CD14-positive monocyte (primary cell): Measurements from ENCODE around the gene SPIRE1. TPM values are rescaled to one million over a fixed set of nuclear protein-coding genes. Genes with fewer than 3 reads are reported as not detected.

ENCODE experiments used
- DNase-seq, 3 donors: peaks; one replicate each; pipeline ENCODE4 v3.0.0-alpha.2; 2011 to 2022
- H2AFZ ChIP-seq: 2 replicates; pipeline ENCODE4 v1.6.0; 2012; ENCODE audit warnings: mild to moderate bottlenecking, low read depth, low read length, inconsistent platforms; ENCODE audit not compliant: insufficient read depth, poor library complexity, severe bottlenecking
- H3K27ac ChIP-seq, 2 donors: 1 replicate in 1 of 2; 2 replicates in 1 of 2; pipeline ENCODE4 v1.5.1; 2012 to 2013; ENCODE audit warnings: low read length in 2 of 2, control low read depth in 1 of 2, inconsistent platforms in 1 of 2, low read depth in 1 of 2, mild to moderate bottlenecking in 1 of 2
- H3K27me3 ChIP-seq, 2 donors: one replicate each; pipeline versions ENCODE4 v1.6.0 to v1.6.1; 2011 to 2013; ENCODE audit warnings: low read length in 2 of 2; ENCODE audit not compliant: control insufficient read depth in 2 of 2, insufficient read depth in 2 of 2
- H3K36me3 ChIP-seq, 2 donors: replicated peaks in 1 of 2; 1 replicate in 1 of 2; 2 replicates in 1 of 2; pipeline versions ENCODE4 v1.5.1 to v1.6.1; 2012 to 2013; ENCODE audit warnings: low read length in 2 of 2, control low read depth in 1 of 2, inconsistent platforms in 1 of 2, mild to moderate bottlenecking in 1 of 2; ENCODE audit not compliant: insufficient read depth in 2 of 2, control insufficient read depth in 1 of 2
- H3K4me1 ChIP-seq, 2 donors: 1 replicate in 1 of 2; 2 replicates in 1 of 2; pipeline versions ENCODE4 v1.5.1 to v1.6.1; 2012 to 2013; ENCODE audit warnings: low read length in 2 of 2, control low read depth in 1 of 2, inconsistent platforms in 1 of 2, mild to moderate bottlenecking in 1 of 2, moderate library complexity in 1 of 2; ENCODE audit not compliant: insufficient read depth in 2 of 2, control insufficient read depth in 1 of 2
- H3K4me2 ChIP-seq: replicated peaks from 2 replicates; pipeline ENCODE3; 2012; ENCODE audit warnings: low read length, moderate library complexity, mild to moderate bottlenecking; ENCODE audit not compliant: poor library complexity, severe bottlenecking; ENCODE audit errors: extremely low read depth
- H3K4me3 ChIP-seq, 3 experiments: fragments of 200-600 bp in 1 of 3; sonication (generic) in 1 of 3; replicated peaks in 1 of 3; 1 replicate in 2 of 3; 2 replicates in 1 of 3; pipeline ENCODE4 v1.5.1; 2011 to 2013; ENCODE audit warnings: low read length in 3 of 3, mild to moderate bottlenecking in 3 of 3, control low read depth in 2 of 3, low read depth in 2 of 3, inconsistent platforms in 1 of 3, moderate library complexity in 1 of 3
- H3K79me2 ChIP-seq: 2 replicates; pipeline ENCODE4 v1.6.0; 2012; ENCODE audit warnings: mild to moderate bottlenecking, control low read depth, inconsistent platforms, low read length, moderate library complexity; ENCODE audit not compliant: insufficient read depth
- H3K9ac ChIP-seq: 2 replicates; pipeline ENCODE4 v1.6.0; 2017; ENCODE audit warnings: low read length, mild to moderate bottlenecking; ENCODE audit not compliant: insufficient read depth, poor library complexity, severe bottlenecking
- H3K9me3 ChIP-seq, 2 donors: replicated peaks in 1 of 2; 1 replicate in 1 of 2; 2 replicates in 1 of 2; pipeline versions ENCODE4 v1.5.1 to v1.6.1; 2012 to 2013; ENCODE audit warnings: low read length in 2 of 2, control low read depth in 1 of 2; ENCODE audit not compliant: control insufficient read depth in 1 of 2, insufficient read depth in 1 of 2
- H4K20me1 ChIP-seq: 2 replicates; pipeline ENCODE4 v1.6.0; 2012; ENCODE audit warnings: mild to moderate bottlenecking, low read length, control low read depth, moderate library complexity; ENCODE audit not compliant: insufficient read depth
- H3K27ac Mint-ChIP-seq, 7 donors: one replicate each; pipeline ENCODE4 v1.8.0; 2020; ENCODE audit warnings: mild to moderate bottlenecking in 7 of 7, mixed read lengths in 7 of 7, moderate library complexity in 6 of 7, inconsistent platforms in 2 of 7
- H3K27me3 Mint-ChIP-seq, 3 donors: one replicate each; pipeline ENCODE4 v1.8.0; 2021 to 2022; ENCODE audit warnings: low read depth in 3 of 3, mild to moderate bottlenecking in 3 of 3, mixed read lengths in 3 of 3, moderate library complexity in 3 of 3, inconsistent platforms in 1 of 3
- H3K36me3 Mint-ChIP-seq, 2 donors: one replicate each; pipeline ENCODE4 v1.8.0; 2020; ENCODE audit warnings: mixed read lengths in 2 of 2, inconsistent platforms in 1 of 2, mild to moderate bottlenecking in 1 of 2
- H3K4me1 Mint-ChIP-seq: one replicate; pipeline ENCODE4 v1.8.0; 2020; ENCODE audit warnings: mild to moderate bottlenecking, mixed read lengths
- H3K4me3 Mint-ChIP-seq, 2 donors: one replicate each; pipeline ENCODE4 v1.8.0; 2020; ENCODE audit warnings: mild to moderate bottlenecking in 2 of 2, mixed read lengths in 2 of 2, moderate library complexity in 1 of 2
- H3K9me3 Mint-ChIP-seq, 7 donors: one replicate each; pipeline ENCODE4 v1.8.0; 2020 to 2022; ENCODE audit warnings: mixed read lengths in 7 of 7, mild to moderate bottlenecking in 6 of 7, moderate library complexity in 6 of 7, inconsistent platforms in 2 of 7
- CTCF ChIP-seq: fragments of 200-600 bp; IDR thresholded peaks from one replicate; pipeline ENCODE4 v1.8.0; 2022; ENCODE audit warnings: antibody characterized with exemption, mild to moderate bottlenecking
- WGBS: methylation state at CpG from one replicate; pipeline ENCODE4 v1.1.5; 2013; ENCODE audit warnings: missing lambda C conversion rate; ENCODE audit not compliant: insufficient coverage; 5-methylcytosine and 5-hydroxymethylcytosine counted together
- intact Hi-C, 2 donors: fragments of 100-400 bp; cut with micrococcal nuclease; formaldehyde crosslinking; loops; one replicate each; pipeline versions ENCODE4 v1.15.0 to v1.15.1; 2023
- polyA plus RNA-seq, 3 donors: library from polyadenylated mRNA; depleted of rRNA in 1 of 3; unstranded in 2 of 3; stranded (reverse) in 1 of 3; fragments of 300-500 nt in 2 of 3; fragments of >200 nt in 1 of 3; fragmentation: Illumina TruSeq in 2 of 3; gene quantifications; 1 replicate in 2 of 3; 2 replicates in 1 of 3; pipeline ENCODE4 v1.2.3, GENCODE V29; 2012 to 2021

SPIRE1 gene
- polyA plus RNA-seq, 3 donors, result 1.7 to 1.9 (median 1.8) TPM

GRCh38 chr18:12451428-12451827 is 206.5 kb downstream of the SPIRE1 start:
- no peak overlapping the region for H3K27ac Mint-ChIP-seq
- Histone ChIP-seq H4K20me1 (no peaks in the 10 kb centered on the region), H3K27ac (no peak overlapping the region), H3K36me3 (peaks cover 0 to 10% of the 10 kb centered on the region in 2 donors), H3K27me3 (no peaks in the 10 kb centered on the region), H3K4me1 (no peaks in the 10 kb centered on the region), H3K9ac (no peak overlapping the region), H3K4me2 (no peak overlapping the region), H3K9me3 (no peaks in the 10 kb centered on the region), H3K4me3 (no peak overlapping the region), H3K79me2 (no peaks in the 10 kb centered on the region), H2AFZ (no peak overlapping the region)
- no peaks in the 10 kb centered on the region for H3K4me1 Mint-ChIP-seq
- WGBS, result 94% methylated on average over 3 of the region's 4 CpGs
- H3K4me3 Mint-ChIP-seq, result no peak overlapping the region
- no peak for TF ChIP-seq CTCF
- H3K27me3 Mint-ChIP-seq, result no peaks in the 10 kb centered on the region
- intact Hi-C loops, result no loop called here
- H3K36me3 Mint-ChIP-seq, result peaks cover 10% of the 10 kb centered on the region in 2 donors
- no peak for DNase-seq
- H3K9me3 Mint-ChIP-seq, result no peaks in the 10 kb centered on the region

- H3K79me2 ChIP-seq, result no peaks in the 10 kb centered on the region
- no peak for TF ChIP-seq CTCF
- Mint-ChIP-seq H3K36me3 (peaks cover 10% of the 10 kb centered on the region in 2 donors), H3K27ac (no peak overlapping the region), H3K4me1 (no peaks in the 10 kb centered on the region), H3K4me3 (no peak overlapping the region), H3K9me3 (no peaks in the 10 kb centered on the region), H3K27me3 (no peaks in the 10 kb centered on the region)
- no peak for DNase-seq
- H3K4me3 ChIP-seq, result no peak overlapping the region
- intact Hi-C loops, result no loop called here
- H3K4me2 ChIP-seq, result no peak overlapping the region
- H3K9me3 ChIP-seq, result no peaks in the 10 kb centered on the region
- WGBS, result 93% methylated on average over 20 of the region's 27 CpGs
- H3K9ac ChIP-seq, result no peak overlapping the region
- peaks cover 0 to 10% of the 10 kb centered on the region in 2 donors for H3K36me3 ChIP-seq
- no peaks in the 10 kb centered on the region for H3K27me3 ChIP-seq
- no peak overlapping the region for H2AFZ ChIP-seq
- H3K4me1 ChIP-seq, result no peaks in the 10 kb centered on the region
- no peaks in the 10 kb centered on the region for H4K20me1 ChIP-seq
- H3K27ac ChIP-seq, result no peak overlapping the region
Observed at GRCh38 chr18:12449051-12449785, 208.7 kb downstream of the SPIRE1 start.
